Measurements from ENCODE around the gene HMSD.

HMSD gene

GRCh38 chr18:63992751-63993150 is 43.6 kb downstream of the HMSD start:
- H3K4me1 Mint-ChIP-seq (ENCODE audit: low read depth) = peaks cover 9% of the 10 kb centered on the region
- H3K27ac Mint-ChIP-seq = no peak overlapping the region
- peaks cover 28% of the 10 kb centered on the region for H3K36me3 Mint-ChIP-seq (ENCODE audit: low read depth)
- H3K9me3 Mint-ChIP-seq = peaks cover 13% of the 10 kb centered on the region
- H3K4me3 Mint-ChIP-seq = no peak overlapping the region
- H3K27me3 Mint-ChIP-seq = no peaks in the 10 kb centered on the region
- no peak for DNase-seq

- no peak overlapping the region for H3K27ac Mint-ChIP-seq
- H3K9me3 Mint-ChIP-seq = peaks cover 16% of the 10 kb centered on the region
- H3K36me3 Mint-ChIP-seq (ENCODE audit: low read depth) = peaks cover 15% of the 10 kb centered on the region
- DNase-seq = peak; percentile 39
- H3K4me3 Mint-ChIP-seq = no peak overlapping the region
- H3K27me3 Mint-ChIP-seq = no peaks in the 10 kb centered on the region
- peaks cover 9% of the 10 kb centered on the region for H3K4me1 Mint-ChIP-seq (ENCODE audit: low read depth)
Measured at GRCh38 chr18:63994783-63995399, 45.8 kb downstream of the HMSD start.

GRCh38 chr18:63997041-63997440 is 47.9 kb downstream of the HMSD start:
- peaks cover 13% of the 10 kb centered on the region for H3K36me3 Mint-ChIP-seq (ENCODE audit: low read depth)
- no peak for DNase-seq
- H3K9me3 Mint-ChIP-seq = peaks cover 16% of the 10 kb centered on the region
- no peak overlapping the region for H3K4me3 Mint-ChIP-seq
- H3K27ac Mint-ChIP-seq = no peak overlapping the region
- H3K27me3 Mint-ChIP-seq = peaks cover 14% of the 10 kb centered on the region
- peaks cover 9% of the 10 kb centered on the region for H3K4me1 Mint-ChIP-seq (ENCODE audit: low read depth)

GRCh38 chr18:63997606-63998005 is 48.5 kb downstream of the HMSD start:
- Mint-ChIP-seq H3K4me3 (no peak overlapping the region), H3K4me1 (ENCODE audit: low read depth) (peaks cover 6% of the 10 kb centered on the region), H3K9me3 (peaks cover 16% of the 10 kb centered on the region), H3K27ac (no peak overlapping the region), H3K27me3 (peaks cover 18% of the 10 kb centered on the region), H3K36me3 (ENCODE audit: low read depth) (peaks cover 10% of the 10 kb centered on the region)
- DNase-seq = no peak

- Mint-ChIP-seq H3K4me1 (ENCODE audit: low read depth) (no peaks in the 10 kb centered on the region), H3K36me3 (ENCODE audit: low read depth) (peaks cover 8% of the 10 kb centered on the region)
- DNase-seq = no peak
Measured at GRCh38 chr18:63999871-64000270, 50.8 kb downstream of the HMSD start.

GRCh38 chr18:64002581-64002980 is 53.5 kb downstream of the HMSD start:
- Mint-ChIP-seq H3K4me1 (ENCODE audit: low read depth) (no peaks in the 10 kb centered on the region), H3K27ac (no peak overlapping the region), H3K4me3 (no peak overlapping the region), H3K36me3 (ENCODE audit: low read depth) (no peaks in the 10 kb centered on the region), H3K27me3 (peaks cover 23% of the 10 kb centered on the region), H3K9me3 (peaks cover 5% of the 10 kb centered on the region)
- DNase-seq = no peak

More at GRCh38 chr18:63999871-64000270, 50.8 kb downstream of the HMSD start:
- H3K4me3 Mint-ChIP-seq = no peak overlapping the region
- no peak overlapping the region for H3K27ac Mint-ChIP-seq
- peaks cover 16% of the 10 kb centered on the region for H3K9me3 Mint-ChIP-seq
- peaks cover 23% of the 10 kb centered on the region for H3K27me3 Mint-ChIP-seq

- Mint-ChIP-seq H3K27me3 (no peaks in the 10 kb centered on the region), H3K9me3 (no peaks in the 10 kb centered on the region), H3K4me1 (ENCODE audit: low read depth) (no peaks in the 10 kb centered on the region), H3K4me3 (no peak overlapping the region), H3K36me3 (ENCODE audit: low read depth) (no peaks in the 10 kb centered on the region), H3K27ac (no peak overlapping the region)
- no peak for DNase-seq
Measured at GRCh38 chr18:64009305-64009704, 60.2 kb downstream of the HMSD start.
